ENCODE measurements around the gene VANGL2.

Gene VANGL2

GRCh38 chr1:160363010-160363409 is 37.4 kb upstream of the VANGL2 start:
- no peak overlapping the region for H3K4me2 ChIP-seq (ENCODE audit: low read length)
- H3K36me3 ChIP-seq (replicated peaks; ENCODE audit: low read depth, low read length): peaks cover 35% of the 10 kb centered on the region
- no peak overlapping the region for H3K9ac ChIP-seq (ENCODE audit: low read length)
- H3K27ac ChIP-seq (ENCODE audit: low read length): no peak overlapping the region
- no peaks in the 10 kb centered on the region for H3K4me1 ChIP-seq (ENCODE audit: low read length)
- H4K20me1 ChIP-seq (ENCODE audit: insufficient read depth, low read length): no peaks in the 10 kb centered on the region
- no peak overlapping the region for H3K4me3 ChIP-seq (ENCODE audit: low read length)
- no peaks in the 10 kb centered on the region for H3K27me3 ChIP-seq (ENCODE audit: low read depth, low read length)
- H2AFZ ChIP-seq (ENCODE audit: low read depth, low read length): no peak overlapping the region
- TF ChIP-seq EZH2phosphoT487 (IDR thresholded peaks at IDR 0.05; ENCODE audit: low read depth) (no peak), CTCF (IDR thresholded peaks at IDR 0.05; ENCODE audit: low read depth, low read length) (no peak)
- H3K79me2 ChIP-seq (ENCODE audit: low read length): no peaks in the 10 kb centered on the region
- H3K9me3 ChIP-seq (ENCODE audit: insufficient read depth, low read length): no peaks in the 10 kb centered on the region

GRCh38 chr1:160363951-160364735 is 36.2 kb upstream of the VANGL2 start:
- Histone ChIP-seq H3K79me2 (ENCODE audit: low read length) (no peaks in the 10 kb centered on the region), H3K9me3 (ENCODE audit: insufficient read depth, low read length) (no peaks in the 10 kb centered on the region), H3K4me2 (ENCODE audit: low read length) (no peak overlapping the region), H3K36me3 (replicated peaks; ENCODE audit: low read depth, low read length) (peaks cover 29% of the 10 kb centered on the region), H3K9ac (ENCODE audit: low read length) (no peak overlapping the region), H3K27me3 (ENCODE audit: low read depth, low read length) (no peaks in the 10 kb centered on the region), H4K20me1 (ENCODE audit: insufficient read depth, low read length) (no peaks in the 10 kb centered on the region), H2AFZ (ENCODE audit: low read depth, low read length) (no peak overlapping the region), H3K27ac (ENCODE audit: low read length) (no peak overlapping the region), H3K4me1 (ENCODE audit: low read length) (no peaks in the 10 kb centered on the region), H3K4me3 (ENCODE audit: low read length) (no peak overlapping the region)
- TF ChIP-seq EZH2phosphoT487 (IDR thresholded peaks at IDR 0.05; ENCODE audit: low read depth) (no peak), CTCF (IDR thresholded peaks at IDR 0.05; ENCODE audit: low read depth, low read length) (no peak)

- Histone ChIP-seq H3K4me3 (ENCODE audit: low read length) (no peak overlapping the region), H3K9me3 (ENCODE audit: insufficient read depth, low read length) (no peaks in the 10 kb centered on the region), H3K9ac (ENCODE audit: low read length) (no peak overlapping the region), H3K79me2 (ENCODE audit: low read length) (no peaks in the 10 kb centered on the region), H3K4me1 (ENCODE audit: low read length) (no peaks in the 10 kb centered on the region), H3K27me3 (ENCODE audit: low read depth, low read length) (no peaks in the 10 kb centered on the region), H4K20me1 (ENCODE audit: insufficient read depth, low read length) (no peaks in the 10 kb centered on the region), H3K27ac (ENCODE audit: low read length) (no peak overlapping the region), H3K4me2 (ENCODE audit: low read length) (no peak overlapping the region), H3K36me3 (replicated peaks; ENCODE audit: low read depth, low read length) (peaks cover 18% of the 10 kb centered on the region), H2AFZ (ENCODE audit: low read depth, low read length) (no peak overlapping the region)
- TF ChIP-seq EZH2phosphoT487 (IDR thresholded peaks at IDR 0.05; ENCODE audit: low read depth) (no peak), CTCF (IDR thresholded peaks at IDR 0.05; ENCODE audit: low read depth, low read length) (no peak)
Measured at GRCh38 chr1:160365325-160365724, 35.0 kb upstream of the VANGL2 start.

- H4K20me1 ChIP-seq (ENCODE audit: insufficient read depth, low read length): no peaks in the 10 kb centered on the region
- H3K36me3 ChIP-seq (replicated peaks; ENCODE audit: low read depth, low read length): peaks cover 2% of the 10 kb centered on the region
- no peak within 1 kb of the TSS for H3K27ac ChIP-seq (ENCODE audit: low read length)
- H3K27me3 ChIP-seq (ENCODE audit: low read depth, low read length): no peaks in the 10 kb centered on the region
- no peak for TF ChIP-seq EZH2phosphoT487 (IDR thresholded peaks at IDR 0.05; ENCODE audit: low read depth)
- TF ChIP-seq CTCF (IDR thresholded peaks at IDR 0.05; ENCODE audit: low read depth, low read length): no peak
- H3K4me1 ChIP-seq (ENCODE audit: low read length): peaks cover 6% of the 10 kb centered on the region
- H2AFZ ChIP-seq (ENCODE audit: low read depth, low read length): no peak within 1 kb of the TSS
- H3K4me3 ChIP-seq (ENCODE audit: low read length): no peak within 1 kb of the TSS
- H3K4me2 ChIP-seq (ENCODE audit: low read length): no peak within 1 kb of the TSS
- no peaks in the 10 kb centered on the region for H3K9me3 ChIP-seq (ENCODE audit: insufficient read depth, low read length)
- no peak within 1 kb of the TSS for H3K9ac ChIP-seq (ENCODE audit: low read length)
- no peaks in the 10 kb centered on the region for H3K79me2 ChIP-seq (ENCODE audit: low read length)
Measured at GRCh38 chr1:160366731-160367515, 33.4 kb upstream of the VANGL2 start, which contains the start of gene NHLH1. Gene NHLH1, plus strand, starts transcription at chr1:160367071. Its CDS starts 3,661 bp downstream, at chr1:160370732.

All from OCI-LY3 (cell line).